ENCODE data around the gene KCNK17. TPM values are rescaled to one million over a fixed set of nuclear protein-coding genes. Genes with fewer than 3 reads are reported as not detected.

KCNK17 gene
- total RNA-seq, 1 experiment from 2014 or later, result not detected

DNA sequence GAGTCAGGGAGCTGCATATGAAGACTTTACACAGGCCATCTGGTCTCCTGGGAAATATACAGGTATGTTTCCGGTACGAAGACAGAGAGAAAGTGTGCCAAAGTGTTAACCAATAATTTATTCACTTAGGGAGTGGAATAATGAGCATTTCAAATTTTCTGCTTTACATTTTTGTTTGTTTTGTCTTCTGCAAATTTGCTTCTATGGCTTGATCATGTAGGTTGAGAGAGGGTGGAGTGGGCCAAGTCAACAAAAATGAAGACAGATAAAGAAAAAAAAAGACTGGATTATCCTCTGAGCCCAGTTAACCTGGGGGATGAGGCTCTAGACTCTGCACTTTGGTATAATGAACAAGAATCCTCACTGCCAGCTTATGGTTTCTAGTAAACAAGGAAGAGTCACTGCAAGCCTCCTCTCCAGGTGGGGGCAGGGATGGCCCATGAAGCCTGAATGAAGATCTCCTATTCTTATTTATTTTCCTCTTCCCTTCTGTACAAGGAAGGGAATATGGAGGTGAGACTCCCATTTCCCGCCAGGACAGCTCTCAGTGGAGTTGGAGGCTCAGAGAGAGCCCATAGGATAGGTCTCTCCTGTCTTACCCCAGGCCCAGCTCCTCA, 37.7 kb downstream of the KCNK17 start:
- Histone ChIP-seq H3K4me3 (no peak overlapping the region), H3K27me3 (peaks cover 7% of the 10 kb centered on the region; the same call in 1 of the 2 replicates), H3K4me1 (no peaks in the 10 kb centered on the region), H3K9me3 (replicated peaks) (no peaks in the 10 kb centered on the region), H3K27ac (no peak overlapping the region), H3K36me3 (no peaks in the 10 kb centered on the region)
- DNase-seq, result no peak

DNA sequence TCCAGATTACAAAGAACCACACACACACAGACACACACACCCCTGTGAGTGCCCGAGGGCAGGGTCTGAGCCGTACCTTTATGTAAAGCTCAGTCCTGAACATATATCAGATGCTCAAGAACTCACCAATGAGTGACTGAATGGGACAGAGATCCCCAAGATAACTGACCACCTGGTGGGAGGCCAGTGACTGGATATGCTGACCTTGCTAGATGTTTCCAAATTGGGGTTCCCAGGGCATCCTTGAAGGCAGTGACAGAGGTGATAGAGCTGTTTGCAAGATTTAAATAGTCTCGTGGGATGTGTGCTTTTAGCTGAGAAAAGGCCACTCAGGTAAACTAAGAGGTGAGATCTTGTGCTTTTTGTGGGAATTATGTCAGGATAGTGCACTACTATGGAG, 39.3 kb downstream of the KCNK17 start:
- Histone ChIP-seq H3K36me3 (no peaks in the 10 kb centered on the region), H3K27me3 (peaks cover 3% of the 10 kb centered on the region; the same call in 1 of the 2 replicates), H3K27ac (no peak overlapping the region), H3K9me3 (replicated peaks) (no peaks in the 10 kb centered on the region), H3K4me3 (no peak overlapping the region), H3K4me1 (no peaks in the 10 kb centered on the region)
- no peak for DNase-seq

DNA sequence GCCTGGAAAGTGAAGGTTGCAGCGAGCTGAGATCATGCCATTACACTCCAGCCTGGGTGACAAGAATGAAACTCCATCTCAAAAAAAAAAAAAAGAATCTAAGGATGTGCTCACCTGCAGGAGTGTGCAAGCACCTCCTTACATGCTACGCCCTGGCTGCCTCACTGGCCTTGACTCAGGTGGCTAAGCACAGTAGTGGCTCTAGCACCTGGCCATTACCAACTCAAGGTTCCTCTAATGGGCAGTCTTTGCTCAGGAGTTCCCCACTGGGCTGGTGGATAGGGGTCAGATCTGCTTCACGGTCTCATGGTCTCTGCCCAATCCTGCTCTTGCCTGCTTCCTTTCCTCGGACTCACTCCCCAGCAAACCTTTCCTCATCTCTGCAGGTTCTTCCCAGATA, 39.7 kb downstream of the KCNK17 start:
- H3K4me3 ChIP-seq, result no peak overlapping the region
- no peak for DNase-seq

DNA sequence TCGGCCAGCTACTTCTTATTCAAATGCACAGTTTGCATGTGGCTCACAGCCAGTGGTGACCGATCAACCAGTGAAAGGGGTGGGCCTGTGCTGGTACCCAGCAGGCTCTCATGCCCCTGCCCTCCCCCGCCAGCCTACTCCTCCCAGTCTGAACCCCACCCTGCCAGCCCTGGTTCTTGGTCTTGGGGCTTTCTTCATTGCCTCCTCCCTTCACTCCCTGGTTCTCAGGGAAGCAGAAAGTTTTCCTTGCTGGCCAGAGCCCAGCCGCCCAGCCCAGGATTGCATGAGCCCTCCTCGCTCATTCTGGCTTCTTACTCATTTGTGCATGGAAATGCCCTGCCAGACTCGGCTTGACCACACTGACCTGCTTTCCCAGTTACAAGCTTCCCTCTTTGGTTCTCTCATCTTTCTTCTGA, 40.8 kb downstream of the KCNK17 start:
- no peak for DNase-seq
- Histone ChIP-seq H3K27ac (no peak overlapping the region), H3K36me3 (no peaks in the 10 kb centered on the region), H3K27me3 (no peaks in the 10 kb centered on the region), H3K9me3 (replicated peaks) (no peaks in the 10 kb centered on the region), H3K4me1 (no peaks in the 10 kb centered on the region), H3K4me3 (no peak overlapping the region)

More for the DNA sequence above, 39.7 kb downstream of the KCNK17 start:
- Histone ChIP-seq H3K4me1 (no peaks in the 10 kb centered on the region), H3K36me3 (no peaks in the 10 kb centered on the region), H3K27me3 (peaks cover 3% of the 10 kb centered on the region; the same call in 1 of the 2 replicates), H3K27ac (no peak overlapping the region), H3K9me3 (replicated peaks) (no peaks in the 10 kb centered on the region)

DNA sequence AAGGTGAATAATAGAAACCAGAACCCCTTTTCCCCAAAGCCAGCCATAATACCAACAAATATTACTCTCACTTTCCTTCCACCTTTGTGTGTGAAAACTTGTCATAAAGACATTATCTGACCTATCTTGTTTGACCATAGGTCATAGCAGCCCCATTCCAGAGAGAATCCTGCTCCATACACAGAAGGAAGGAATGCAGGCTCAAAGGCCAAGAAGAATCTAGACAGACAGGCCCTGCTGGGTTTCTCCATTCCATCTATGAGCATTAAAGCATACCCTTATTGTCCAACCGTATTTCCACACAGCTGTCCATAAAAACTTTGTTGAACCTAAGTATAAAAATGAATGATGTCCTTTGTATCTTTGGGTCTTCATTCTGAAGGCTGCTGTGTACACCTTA, 44.3 kb downstream of the KCNK17 start:
- Histone ChIP-seq H3K4me1 (no peaks in the 10 kb centered on the region), H3K27ac (no peak overlapping the region), H3K4me3 (no peak overlapping the region), H3K36me3 (no peaks in the 10 kb centered on the region), H3K27me3 (no peaks in the 10 kb centered on the region), H3K9me3 (replicated peaks) (no peaks in the 10 kb centered on the region)
- no peak for DNase-seq

DNA sequence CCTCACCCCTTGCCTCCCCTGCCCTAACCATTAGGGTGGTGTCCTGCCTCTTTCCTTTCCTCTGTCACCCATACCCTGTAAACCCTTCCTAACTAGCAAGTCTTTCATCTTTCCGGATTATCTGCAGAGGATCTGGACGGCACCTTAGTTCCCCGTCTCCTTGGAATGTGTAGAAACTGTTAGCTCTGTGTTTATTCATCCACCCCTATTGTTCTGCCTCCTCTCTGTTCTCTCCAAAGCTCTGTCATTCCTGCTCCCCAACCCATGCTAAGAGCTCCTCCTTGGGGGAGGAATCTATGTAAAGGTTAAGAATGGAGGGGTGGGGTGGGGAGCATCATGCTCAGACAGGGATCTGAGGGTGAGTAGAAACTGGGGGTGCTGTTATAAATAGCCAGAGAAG, 45.5 kb downstream of the KCNK17 start:
- Histone ChIP-seq H3K4me3 (no peak overlapping the region), H3K36me3 (no peaks in the 10 kb centered on the region), H3K27me3 (no peaks in the 10 kb centered on the region), H3K4me1 (no peaks in the 10 kb centered on the region), H3K9me3 (replicated peaks) (no peaks in the 10 kb centered on the region), H3K27ac (no peak overlapping the region)
- DNase-seq, result no peak

DNA sequence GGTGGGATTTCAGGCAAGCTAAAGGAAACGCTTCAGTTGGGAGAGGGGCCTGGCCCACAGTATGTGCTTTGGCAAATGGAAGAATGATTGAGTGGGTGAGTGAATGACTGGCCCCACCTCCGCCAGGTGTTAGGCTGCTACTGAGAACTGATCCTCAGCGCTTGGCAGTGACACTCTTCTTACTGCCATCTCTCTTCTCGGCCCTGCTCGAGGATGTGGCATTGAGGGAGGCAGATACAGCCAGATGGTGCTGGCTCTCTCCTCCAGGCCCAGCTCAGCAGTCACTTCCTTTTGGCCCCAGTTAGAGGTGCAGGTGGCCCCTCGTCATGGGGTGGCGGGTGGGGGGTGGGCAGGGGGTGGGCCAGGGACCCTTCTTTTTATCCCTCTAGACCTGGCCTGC, 46.0 kb downstream of the KCNK17 start:
- Histone ChIP-seq H3K27me3 (no peaks in the 10 kb centered on the region), H3K4me3 (no peak overlapping the region), H3K4me1 (no peaks in the 10 kb centered on the region), H3K36me3 (no peaks in the 10 kb centered on the region), H3K9me3 (replicated peaks) (no peaks in the 10 kb centered on the region), H3K27ac (no peak overlapping the region)
- no peak for DNase-seq

DNA sequence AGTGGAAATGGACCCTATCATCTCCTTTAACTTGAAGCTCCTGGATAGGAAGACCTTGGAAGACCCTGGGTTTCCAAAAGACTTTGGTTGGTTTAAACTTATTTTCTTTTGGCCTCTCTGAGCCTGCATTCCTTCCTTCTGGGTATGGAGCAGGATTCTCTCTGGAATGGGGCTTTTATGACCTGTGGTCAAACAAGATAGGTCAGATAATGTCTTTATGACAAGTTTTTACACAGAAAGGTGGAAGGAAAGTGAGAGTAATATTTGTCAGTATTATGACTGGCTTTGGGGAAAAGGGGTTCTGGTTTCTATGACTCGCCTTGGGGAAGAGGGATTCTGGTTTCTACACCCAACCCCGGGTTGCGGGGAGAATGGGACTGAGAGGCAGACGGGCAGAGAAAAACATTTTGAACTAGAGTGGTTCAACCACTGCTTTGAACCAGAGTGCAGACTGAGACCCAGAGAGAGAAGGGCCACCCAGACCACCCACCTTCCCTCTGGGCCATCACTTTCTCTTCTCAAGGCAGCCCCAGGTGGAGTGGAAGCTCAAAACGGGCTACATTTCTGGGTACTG, 47.4 kb downstream of the KCNK17 start:
- DNase-seq, result no peak
- H3K9me3 ChIP-seq (replicated peaks), result no peaks in the 10 kb centered on the region
- H3K4me1 ChIP-seq, result no peaks in the 10 kb centered on the region
- no peaks in the 10 kb centered on the region for H3K27me3 ChIP-seq
- H3K36me3 ChIP-seq, result no peaks in the 10 kb centered on the region
- no peak overlapping the region for H3K4me3 ChIP-seq
- no peak overlapping the region for H3K27ac ChIP-seq

DNA sequence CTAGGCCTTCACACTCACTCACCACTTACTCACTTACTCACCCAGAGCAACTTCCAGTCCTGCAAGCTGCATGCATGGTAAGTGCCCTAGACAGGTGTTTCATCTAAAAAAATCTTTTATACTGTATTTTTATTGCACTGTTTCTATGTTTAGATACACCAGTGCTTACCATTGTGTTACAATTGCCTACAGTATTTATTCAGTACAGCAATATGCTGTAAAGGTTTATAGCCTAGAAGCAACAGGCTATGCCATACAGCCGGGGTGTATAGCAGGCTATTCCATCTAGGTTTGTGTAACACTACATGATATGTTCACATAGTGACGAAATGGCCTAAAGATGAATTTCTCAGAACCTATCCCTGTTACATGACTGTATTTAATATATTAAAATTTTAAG, 47.8 kb downstream of the KCNK17 start:
- Histone ChIP-seq H3K27me3 (no peaks in the 10 kb centered on the region), H3K27ac (no peak overlapping the region), H3K36me3 (no peaks in the 10 kb centered on the region), H3K4me1 (no peaks in the 10 kb centered on the region), H3K4me3 (no peak overlapping the region), H3K9me3 (replicated peaks) (no peaks in the 10 kb centered on the region)
- DNase-seq, result no peak

DNA sequence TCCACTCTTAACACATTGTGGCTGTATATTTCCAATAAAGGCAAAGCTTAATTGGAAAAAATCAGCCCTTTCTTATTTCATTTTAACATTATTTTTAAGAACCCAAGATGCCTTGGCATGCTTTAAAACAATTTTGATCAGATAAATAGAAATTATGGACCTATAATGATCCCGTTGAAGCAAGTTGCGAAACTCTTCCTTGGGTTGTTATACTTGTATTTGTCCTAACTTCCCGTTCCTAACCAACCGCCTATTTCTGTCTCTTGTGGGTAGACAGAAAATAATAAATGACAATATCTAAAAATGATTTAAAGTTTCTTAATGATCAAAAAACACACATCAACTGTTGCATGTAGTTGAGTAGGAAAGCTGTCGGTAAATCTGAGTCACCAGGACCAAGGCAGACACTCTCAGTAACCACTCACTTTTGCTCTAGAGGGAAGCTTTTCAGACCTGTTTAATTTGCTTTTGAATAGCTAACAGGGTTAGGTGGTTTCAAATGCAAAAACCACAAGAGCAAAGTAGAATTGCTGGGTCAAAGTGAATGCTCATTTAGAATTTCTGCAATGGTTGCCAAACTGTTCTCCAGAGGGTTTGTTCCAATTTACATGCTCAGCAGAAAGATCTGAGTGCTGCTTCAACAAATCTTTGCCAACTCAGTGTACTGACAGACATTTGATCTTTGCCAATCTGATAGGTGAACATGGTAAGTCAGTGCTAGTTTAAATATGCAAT, 50.7 kb downstream of the KCNK17 start:
- Histone ChIP-seq H3K27me3 (no peaks in the 10 kb centered on the region), H3K27ac (no peak overlapping the region), H3K36me3 (no peaks in the 10 kb centered on the region), H3K9me3 (replicated peaks) (no peaks in the 10 kb centered on the region), H3K4me1 (no peaks in the 10 kb centered on the region), H3K4me3 (no peak overlapping the region)
- no peak for DNase-seq

DNA sequence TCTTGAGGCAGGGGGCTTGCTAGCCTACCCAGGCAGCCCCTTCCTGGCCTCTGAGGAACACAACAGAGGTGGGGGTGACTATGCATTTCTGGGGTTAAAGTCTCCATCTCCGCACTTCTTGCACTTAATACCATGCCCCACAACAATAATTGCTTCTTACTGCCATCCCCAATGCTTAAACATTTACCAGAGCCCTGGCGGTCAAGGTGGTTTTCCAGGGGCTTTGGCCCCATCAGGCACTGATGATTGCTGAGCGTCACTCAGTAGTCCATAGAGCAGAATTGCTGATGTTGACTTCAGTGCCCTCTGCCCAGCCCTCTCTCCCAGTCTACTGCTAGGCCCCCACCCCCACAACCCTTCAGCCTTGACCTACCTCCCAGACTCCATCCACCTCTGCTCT, 52.5 kb downstream of the KCNK17 start:
- H3K27me3 ChIP-seq, result no peaks in the 10 kb centered on the region
- no peak for DNase-seq
- H3K4me1 ChIP-seq, result no peaks in the 10 kb centered on the region
- no peaks in the 10 kb centered on the region for H3K36me3 ChIP-seq
- H3K27ac ChIP-seq, result no peak overlapping the region
- H3K9me3 ChIP-seq (replicated peaks), result no peaks in the 10 kb centered on the region
- no peak overlapping the region for H3K4me3 ChIP-seq

DNA sequence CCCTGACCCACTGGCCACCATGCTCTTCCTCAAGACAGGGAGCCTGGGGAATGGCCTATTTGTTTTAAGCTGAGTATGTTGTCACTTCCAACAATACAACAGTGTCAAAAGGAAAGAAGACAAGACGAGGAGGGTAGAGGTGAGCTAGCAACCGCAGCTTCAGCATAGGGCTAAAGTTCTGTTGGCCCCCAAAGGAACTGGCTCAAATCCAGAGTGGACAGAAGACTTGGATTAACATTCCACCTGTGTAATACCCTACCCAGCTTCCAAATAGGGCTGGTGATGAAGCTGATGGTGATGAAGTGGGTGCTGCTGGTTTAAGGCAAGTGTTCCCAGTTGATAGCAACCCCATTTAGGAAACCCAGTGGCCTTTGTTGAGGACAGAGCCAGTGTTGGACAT, 53.3 kb downstream of the KCNK17 start:
- Histone ChIP-seq H3K36me3 (no peaks in the 10 kb centered on the region), H3K4me3 (no peak overlapping the region), H3K4me1 (no peaks in the 10 kb centered on the region), H3K27ac (no peak overlapping the region), H3K9me3 (replicated peaks) (no peaks in the 10 kb centered on the region), H3K27me3 (no peaks in the 10 kb centered on the region)
- DNase-seq, result no peak

DNA sequence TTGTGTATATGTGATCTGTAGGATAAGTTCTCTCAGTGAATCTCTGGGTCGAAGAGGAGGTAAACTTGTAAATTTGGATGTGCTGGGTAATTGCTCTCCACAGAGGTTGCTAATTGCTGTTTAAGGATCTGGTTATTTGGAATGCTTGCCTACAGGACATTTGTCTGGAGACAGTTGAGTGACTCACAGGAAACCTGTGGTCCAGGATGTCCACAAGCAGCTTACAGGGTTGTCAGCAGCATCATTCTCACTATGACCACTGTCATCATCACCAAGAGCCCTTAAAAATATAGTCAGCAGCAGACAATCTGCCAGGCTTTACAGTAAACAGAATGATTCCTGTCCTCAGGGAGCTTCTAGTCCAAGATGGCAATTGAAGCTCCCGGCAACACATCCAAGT, 53.8 kb downstream of the KCNK17 start:
- no peak for DNase-seq
- no peaks in the 10 kb centered on the region for H3K27me3 ChIP-seq
- no peaks in the 10 kb centered on the region for H3K9me3 ChIP-seq (replicated peaks)
- no peak overlapping the region for H3K4me3 ChIP-seq
- no peak overlapping the region for H3K27ac ChIP-seq
- no peaks in the 10 kb centered on the region for H3K36me3 ChIP-seq
- no peaks in the 10 kb centered on the region for H3K4me1 ChIP-seq

DNA sequence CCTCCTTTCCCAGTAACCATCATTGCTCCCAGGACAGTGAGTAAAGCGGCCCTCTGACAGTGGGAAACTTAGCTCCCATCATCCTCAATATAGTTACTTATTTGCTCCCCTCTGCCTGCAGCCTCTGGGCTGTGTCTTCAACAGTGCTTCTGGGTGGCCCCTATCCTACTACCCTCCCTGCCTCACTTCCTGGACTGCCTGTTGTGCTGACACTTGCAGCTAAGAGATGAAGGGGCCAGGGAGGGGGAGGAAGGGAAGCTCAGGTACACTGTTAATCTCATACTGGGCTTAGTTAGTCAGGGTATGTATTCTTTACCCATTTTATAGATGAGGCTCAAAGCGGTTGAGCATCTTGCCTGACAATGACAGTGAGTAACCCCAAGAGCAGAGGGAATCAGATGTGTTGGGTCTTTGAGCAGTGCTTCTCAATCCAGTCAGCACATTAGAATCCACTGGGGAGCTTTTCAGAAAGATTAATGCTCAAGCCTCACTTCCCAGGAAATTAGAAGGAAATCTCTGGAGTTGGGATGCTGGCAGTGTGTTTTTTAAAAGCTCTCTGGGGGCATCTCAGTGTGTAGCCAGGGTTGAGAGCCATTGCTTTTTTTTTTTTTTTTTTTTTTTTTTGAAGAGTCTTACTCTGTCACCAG, 57.8 kb downstream of the KCNK17 start:
- no peaks in the 10 kb centered on the region for H3K4me1 ChIP-seq
- H3K9me3 ChIP-seq (replicated peaks), result no peaks in the 10 kb centered on the region
- no peaks in the 10 kb centered on the region for H3K36me3 ChIP-seq
- no peaks in the 10 kb centered on the region for H3K27me3 ChIP-seq
- no peak overlapping the region for H3K4me3 ChIP-seq
- DNase-seq, result no peak
- H3K27ac ChIP-seq, result no peak overlapping the region

DNA sequence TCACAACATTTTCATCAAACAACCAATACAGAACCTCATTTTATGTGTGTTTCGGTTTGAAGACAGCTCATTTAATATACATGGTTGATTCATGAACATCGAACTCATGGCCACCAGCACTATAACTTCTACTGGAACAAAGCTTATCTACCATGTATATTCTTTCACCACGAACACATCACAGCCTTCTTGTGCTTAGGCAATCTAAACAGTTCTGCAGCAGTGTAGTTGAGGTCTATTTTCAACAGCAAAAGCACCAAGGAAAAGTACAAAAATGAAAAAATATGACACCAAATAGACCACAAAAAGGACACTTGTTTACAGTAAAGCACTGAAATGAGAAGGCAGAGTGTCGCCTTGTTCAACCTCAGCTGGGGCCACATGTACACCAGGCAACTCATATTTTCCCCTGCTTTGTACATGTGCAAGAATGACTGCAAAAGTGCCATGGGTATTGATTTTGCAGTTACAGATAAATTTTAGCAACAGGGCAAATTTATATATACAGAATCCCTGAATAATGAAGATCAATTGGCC, 59.2 kb downstream of the KCNK17 start:
- Histone ChIP-seq H3K36me3 (no peaks in the 10 kb centered on the region), H3K4me3 (no peak overlapping the region), H3K27me3 (0 out of 2 replicates have a peak, but pooled peaks cover 4% of the 10 kb centered on the region), H3K27ac (no peak overlapping the region), H3K9me3 (replicated peaks) (no peaks in the 10 kb centered on the region), H3K4me1 (no peaks in the 10 kb centered on the region)
- no peak for DNase-seq

All from SJCRH30 (cell line).